CD4-positive, alpha-beta T cell treated with Interferon alpha-2 for 1 hour (primary cell): Measurements from ENCODE around the gene FGFR2.

ENCODE experiments used
- DNase-seq, 2 donors: peaks; one replicate each; pipeline ENCODE4 v3.0.0-alpha.2; 2020 to 2022

The FGFR2 gene

GRCh38 chr10:121442086-121442935, 155.9 kb downstream of the FGFR2 start:
- no peak for DNase-seq

- DNase-seq, result no peak
Measured at GRCh38 chr10:121440461-121440860, 157.8 kb downstream of the FGFR2 start.

DNA sequence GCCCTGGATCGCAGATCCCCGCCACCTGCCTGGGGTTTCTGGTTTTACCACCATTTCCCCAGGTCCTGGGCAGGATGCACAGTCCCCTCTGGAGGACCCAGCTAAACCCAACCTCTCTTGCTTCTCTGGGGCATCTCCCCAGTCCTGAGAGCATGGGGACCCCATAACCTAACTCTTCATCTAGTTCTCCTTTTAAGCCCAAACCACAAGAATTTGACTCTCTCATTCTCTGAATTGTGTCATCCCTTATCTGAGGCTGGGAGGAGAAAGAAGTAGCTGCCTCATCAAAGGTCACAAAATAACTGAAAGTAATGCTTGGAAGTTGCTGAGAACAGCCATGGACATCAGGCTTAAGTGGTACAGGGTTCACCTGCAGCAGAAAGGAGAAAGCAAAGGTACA, 159.9 kb downstream of the FGFR2 start:
- no peak for DNase-seq

DNA sequence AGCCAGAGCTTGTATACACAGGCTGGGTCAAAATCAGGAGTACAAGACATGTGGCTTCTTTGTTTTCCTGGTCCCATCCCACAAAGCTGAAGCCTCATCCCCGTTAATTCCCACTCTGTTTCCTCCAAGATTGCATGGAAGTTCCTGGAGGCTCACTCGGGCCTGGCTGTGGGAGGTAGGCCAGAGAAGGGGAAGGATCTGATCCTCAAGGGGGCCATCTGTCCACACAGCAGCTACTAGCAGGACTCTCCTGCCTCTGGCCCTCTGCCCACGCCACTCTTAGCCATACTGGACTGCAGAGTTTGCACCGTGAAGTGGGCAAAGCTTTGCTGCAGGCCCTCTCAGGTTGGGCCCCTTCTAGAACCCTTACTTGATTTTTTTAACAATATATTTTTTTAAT, 160.6 kb downstream of the FGFR2 start:
- no peak for DNase-seq

- DNase-seq, result no peak
Measured at GRCh38 chr10:121436630-121437341, 161.5 kb downstream of the FGFR2 start.

GRCh38 chr10:121436281-121436629, 162.0 kb downstream of the FGFR2 start:
- no peak for DNase-seq

GRCh38 chr10:121435099-121435875, 163.0 kb downstream of the FGFR2 start:
- DNase-seq, result no peak

GRCh38 chr10:121433965-121434364, 164.3 kb downstream of the FGFR2 start:
- DNase-seq, result no peak

- no peak for DNase-seq
Measured at GRCh38 chr10:121428867-121429266, 169.4 kb downstream of the FGFR2 start.
